Left ventricle myocardium superior (tissue), 1 donor: ENCODE measurements around the gene STAMBP. TPM values are rescaled to one million over a fixed set of nuclear protein-coding genes. Genes with fewer than 3 reads are reported as not detected.
"Not testable (repeated sequence)": the region's sequence is repeated elsewhere in the genome, so short reads cannot be mapped to it uniquely, and the experiment has no call there.

Source experiments
- ATAC-seq: fragments of 200-7000 bp; cut with Tn5 transposase; one replicate; pipeline ENCODE4 v1.9.1; 2020; ENCODE audit warnings: mild to moderate bottlenecking, moderate library complexity
- DNase-seq: peaks from one replicate; pipeline ENCODE4 v3.0.0-alpha.2; 2020
- intact Hi-C: fragments of 100-400 bp; cut with micrococcal nuclease; formaldehyde crosslinking; loops from one replicate; pipeline ENCODE4 v1.11.0; 2022
- long read RNA-seq: library from polyadenylated mRNA; unstranded; transcript quantifications from one replicate; pipeline ENCODE4 v2.0.0, GENCODE V29; 2021
- total RNA-seq: library from RNA; stranded (reverse); fragmentation: NEBNext Ultra II Directional; extraction: Animal tissue kit (Norgen Biotek cat#: 25700); gene quantifications from one replicate; pipeline ENCODE4 v1.2.1, GENCODE V29; 2021
- donor health status: DM: no; HTN: yes; CAD: no; lungs with severe emphysema.

Gene STAMBP
- 27.2 TPM for total RNA-seq
- long read RNA-seq, full-length matches to known transcripts = 19 of 33 reads
- long read RNA-seq, partial matches to known transcripts = 6 of 33 reads
- long read RNA-seq, other reads (novel, unspliced or antisense) = 8 of 33 reads

DNA sequence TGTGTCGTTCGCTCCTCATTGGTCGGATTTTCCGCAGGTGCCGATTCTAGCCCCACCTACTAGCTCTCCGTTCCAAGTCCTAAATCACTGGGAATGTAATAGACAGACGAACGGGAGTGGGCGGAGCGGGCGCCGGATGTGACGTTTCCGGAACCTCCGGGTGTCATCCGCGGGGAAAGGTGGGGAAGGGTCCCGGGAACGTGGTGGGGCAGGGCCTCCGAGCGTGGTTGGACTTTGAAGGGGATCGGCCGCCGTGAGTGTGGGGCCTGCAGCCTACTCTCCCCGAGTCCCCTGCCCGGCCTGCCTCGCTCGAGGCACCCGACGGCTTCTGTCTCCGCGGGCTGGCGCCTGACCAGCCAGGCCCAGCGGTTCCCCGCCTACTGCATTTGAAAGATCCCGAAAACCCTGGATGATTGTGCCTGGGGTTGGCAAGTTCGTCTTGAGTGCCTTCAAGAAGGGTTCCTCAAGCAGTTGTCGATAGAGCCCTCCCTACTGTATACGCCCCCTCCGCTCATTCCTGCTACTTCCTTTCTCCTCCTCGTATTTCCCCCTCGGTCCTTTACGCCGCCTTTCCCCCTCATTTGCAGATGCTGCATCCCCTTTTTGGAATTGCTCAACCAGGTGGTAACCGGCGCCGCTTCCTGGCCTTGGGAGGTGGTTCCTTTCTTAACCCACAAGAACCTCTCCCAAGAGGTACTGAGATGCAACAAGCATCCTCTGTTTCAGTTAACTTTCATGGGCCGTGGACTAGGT, at the start of gene STAMBP:
TSS of gene STAMBP (plus strand) at position 144 of the 753 bp plus-strand sequence. CDS start 1,896 bp downstream, outside the sequence.
- ATAC-seq = peak; percentile 99
- DNase-seq = peak; percentile 97
- intact Hi-C loops = no loop called here

DNA sequence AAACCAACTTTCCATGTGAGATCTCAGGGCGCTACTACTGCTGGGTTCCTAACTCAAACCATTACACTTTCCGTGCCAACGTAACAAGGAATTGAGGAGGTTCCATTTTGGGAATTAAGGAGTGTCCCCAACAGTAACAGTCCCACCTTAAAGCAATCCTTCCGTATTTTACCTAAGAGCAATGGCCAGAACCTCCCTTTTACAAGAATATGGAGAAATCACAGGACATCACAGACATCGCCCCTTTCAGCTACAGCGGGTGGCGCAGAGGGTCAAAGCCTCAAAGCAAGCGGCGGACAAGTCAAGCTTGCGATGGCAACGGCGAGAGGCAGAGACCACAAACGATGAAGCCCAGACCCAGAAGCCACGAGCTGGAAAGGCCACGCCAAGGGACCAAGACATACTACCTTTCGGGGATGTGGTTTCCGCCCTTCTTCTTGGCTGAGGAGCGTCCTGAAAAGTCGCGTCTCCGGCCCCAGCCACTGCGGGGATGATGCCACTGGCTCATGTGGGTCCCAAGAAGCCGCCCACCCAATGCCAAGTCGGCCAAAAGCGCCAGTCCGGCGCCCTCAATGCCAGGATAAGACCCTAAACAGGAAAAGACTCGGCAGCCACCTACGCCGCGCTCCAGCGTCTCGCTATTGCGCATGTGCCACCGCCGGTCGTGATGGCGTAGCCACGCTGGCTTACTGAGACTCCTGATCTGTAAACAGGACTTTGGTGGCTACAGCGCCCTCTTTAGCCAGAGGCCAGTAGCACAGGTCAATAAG, 49.1 kb upstream of the STAMBP start, which contains the start of gene DUSP11:
TSS of gene DUSP11 (minus strand) at position 637 of the 770 bp plus-strand sequence. CDS start at position 508, 129 bp downstream.
- DNase-seq (peak; percentile 97), ATAC-seq (peak; percentile 100)
- intact Hi-C loops = no loop called here

- intact Hi-C loops = no loop called here
- DNase-seq (no peak), ATAC-seq (no peak)
Observed at GRCh38 chr2:73780237-73780582, 48.6 kb upstream of the STAMBP start.

GRCh38 chr2:73783402-73783801, 45.4 kb upstream of the STAMBP start:
- ATAC-seq, intact Hi-C loops, DNase-seq: not testable (repeated sequence)

GRCh38 chr2:73783883-73784282, 44.9 kb upstream of the STAMBP start, which contains the start of gene C2orf78:
C2orf78 (plus strand) TSS chr2:73784183; CDS start chr2:73784310, 127 bp downstream.
- DNase-seq, ATAC-seq, intact Hi-C loops: not testable (repeated sequence)

- no peak for DNase-seq
- no peak for ATAC-seq
Observed at GRCh38 chr2:73811878-73812277, 16.9 kb upstream of the STAMBP start.

GRCh38 chr2:73812635-73813034, 16.1 kb upstream of the STAMBP start:
- DNase-seq = no peak
- intact Hi-C loops = no loop called here
- no peak for ATAC-seq

More at GRCh38 chr2:73811878-73812277, 16.9 kb upstream of the STAMBP start:
- intact Hi-C loops = no loop called here

DNA sequence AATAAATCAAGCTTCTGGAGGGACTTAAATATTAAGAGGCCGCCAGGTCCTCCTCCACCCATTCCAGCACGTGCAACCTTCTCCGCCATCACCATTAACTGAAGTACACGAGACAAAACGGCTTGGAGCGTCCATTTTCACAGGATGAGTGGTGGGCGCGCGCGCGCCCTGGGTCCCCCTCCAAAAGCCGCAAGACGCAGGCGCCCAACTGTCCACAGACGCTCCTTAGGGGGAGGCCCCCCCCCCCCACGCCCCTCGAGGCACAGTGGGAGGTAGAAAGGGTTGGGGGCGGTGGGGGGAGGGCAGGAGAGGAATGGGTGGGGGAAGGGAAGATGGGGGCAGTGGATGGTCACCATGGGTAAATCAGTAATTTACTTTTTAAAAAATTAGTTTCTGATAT, 10.5 kb upstream of the STAMBP start:
- no peak for DNase-seq
- intact Hi-C loops = no loop called here
- ATAC-seq = no peak

DNA sequence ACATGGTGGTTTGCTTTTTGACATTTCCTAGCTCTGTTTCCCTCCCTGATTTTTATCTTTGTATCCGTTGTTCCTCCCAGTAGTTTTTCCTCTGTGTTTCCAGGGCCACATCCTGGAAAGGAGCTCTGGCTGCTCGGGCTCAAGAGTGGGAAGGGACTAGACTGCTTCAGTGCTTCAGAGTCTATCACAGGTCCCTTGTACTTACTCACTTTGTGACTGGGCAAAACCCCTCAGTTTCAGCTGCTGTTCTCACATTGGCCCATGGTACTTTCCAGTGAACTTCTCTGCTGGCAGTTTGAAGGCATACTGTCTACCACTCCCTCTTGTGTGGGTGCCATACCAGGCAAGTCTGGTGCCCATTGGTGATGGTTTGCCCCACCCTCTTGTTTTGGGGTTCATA, 7.5 kb upstream of the STAMBP start:
- ATAC-seq = no peak
- intact Hi-C loops = no loop called here

DNA sequence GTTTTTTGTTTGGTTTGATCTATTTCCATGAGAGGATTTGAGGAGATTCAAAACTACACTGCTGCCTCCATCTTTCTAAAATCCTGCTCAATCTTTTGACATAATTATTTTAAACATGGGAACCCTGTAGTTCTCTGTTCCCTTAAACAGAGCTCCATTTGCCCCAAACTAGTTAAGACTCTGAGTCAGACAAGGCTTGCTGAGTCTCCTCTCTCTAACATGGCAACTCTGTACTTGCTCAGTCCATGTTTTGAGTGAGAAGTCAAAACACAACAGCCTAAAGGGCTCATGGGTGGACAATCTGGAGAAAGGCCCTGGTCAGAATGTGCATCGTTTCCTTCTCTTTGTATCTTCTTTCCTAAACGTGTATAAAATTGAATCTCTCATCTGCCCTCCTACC, 7.1 kb upstream of the STAMBP start:
- no peak for ATAC-seq
- intact Hi-C loops = no loop called here
- DNase-seq = no peak

More for the DNA sequence above, 7.5 kb upstream of the STAMBP start:
- no peak for DNase-seq

- intact Hi-C loops = no loop called here
- ATAC-seq = no peak
Observed at GRCh38 chr2:73822276-73822675, 6.5 kb upstream of the STAMBP start.

GRCh38 chr2:73822991-73823390, 5.8 kb upstream of the STAMBP start:
- intact Hi-C loops = no loop called here
- no peak for ATAC-seq

More at GRCh38 chr2:73822276-73822675, 6.5 kb upstream of the STAMBP start:
- no peak for DNase-seq

DNA sequence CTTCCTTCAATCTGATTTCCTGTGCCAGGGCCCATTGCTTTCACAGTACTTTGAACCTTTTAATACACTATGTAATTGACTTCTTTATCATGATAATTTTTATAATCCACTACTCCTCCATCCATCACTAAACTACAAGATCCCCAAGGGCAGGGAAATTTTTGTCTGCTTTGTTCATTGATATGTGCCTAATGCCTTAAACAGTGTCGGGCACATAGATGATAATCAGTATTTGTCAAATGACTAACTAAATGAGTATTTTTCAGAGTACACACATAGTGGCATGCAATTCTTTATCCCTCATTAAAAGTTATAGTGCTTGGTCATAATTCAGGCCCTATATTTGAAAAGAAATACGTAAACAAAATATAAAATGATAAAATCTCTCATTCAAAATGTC, 5.3 kb upstream of the STAMBP start:
- ATAC-seq = no peak
- no peak for DNase-seq
- intact Hi-C loops = no loop called here

More at GRCh38 chr2:73822991-73823390, 5.8 kb upstream of the STAMBP start:
- DNase-seq = no peak

DNA sequence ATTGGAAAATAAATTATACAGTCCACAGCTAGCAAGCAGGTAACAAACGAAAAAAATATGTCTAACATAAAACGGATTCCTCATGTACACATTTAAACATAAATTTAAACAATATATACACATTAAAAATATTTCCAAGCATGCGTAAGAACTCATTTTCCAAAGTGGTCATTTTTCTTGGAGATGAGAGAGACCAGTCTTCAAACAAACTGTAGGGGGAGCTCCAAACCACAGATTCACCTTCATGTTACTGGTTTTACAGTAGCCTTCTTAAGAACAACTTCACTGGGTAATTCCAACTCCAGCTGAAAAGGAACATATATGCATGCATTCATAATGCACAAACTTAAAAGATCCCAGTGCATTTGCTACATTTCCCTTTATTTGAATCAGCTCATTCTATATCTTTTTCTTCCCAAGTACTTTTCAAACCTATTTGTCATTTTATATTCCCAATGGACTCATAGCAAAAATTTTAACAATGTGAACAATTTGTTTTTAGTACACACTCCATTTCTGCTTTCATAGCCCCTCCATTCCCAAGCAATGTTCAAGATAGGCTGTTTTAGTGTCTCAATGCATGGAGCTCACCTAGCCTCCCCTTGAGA, 4.7 kb upstream of the STAMBP start:
- no peak for ATAC-seq
- DNase-seq = no peak
- intact Hi-C loops = no loop called here

- ATAC-seq = no peak
- intact Hi-C loops = no loop called here
- no peak for DNase-seq
Observed at GRCh38 chr2:73825408-73825807, 3.4 kb upstream of the STAMBP start.

- DNase-seq = no peak
- intact Hi-C loops = no loop called here
- no peak for ATAC-seq
Observed at GRCh38 chr2:73827018-73827417, 1.7 kb upstream of the STAMBP start.

GRCh38 chr2:73827660-73828388, 937 bp upstream of the STAMBP start:
- no peak for DNase-seq
- intact Hi-C loops = no loop called here
- no peak for ATAC-seq

- ATAC-seq (peak; percentile 13), DNase-seq (no peak)
- intact Hi-C loops = no loop called here
Observed at GRCh38 chr2:73828389-73828817, 358 bp upstream of the STAMBP start.

DNA sequence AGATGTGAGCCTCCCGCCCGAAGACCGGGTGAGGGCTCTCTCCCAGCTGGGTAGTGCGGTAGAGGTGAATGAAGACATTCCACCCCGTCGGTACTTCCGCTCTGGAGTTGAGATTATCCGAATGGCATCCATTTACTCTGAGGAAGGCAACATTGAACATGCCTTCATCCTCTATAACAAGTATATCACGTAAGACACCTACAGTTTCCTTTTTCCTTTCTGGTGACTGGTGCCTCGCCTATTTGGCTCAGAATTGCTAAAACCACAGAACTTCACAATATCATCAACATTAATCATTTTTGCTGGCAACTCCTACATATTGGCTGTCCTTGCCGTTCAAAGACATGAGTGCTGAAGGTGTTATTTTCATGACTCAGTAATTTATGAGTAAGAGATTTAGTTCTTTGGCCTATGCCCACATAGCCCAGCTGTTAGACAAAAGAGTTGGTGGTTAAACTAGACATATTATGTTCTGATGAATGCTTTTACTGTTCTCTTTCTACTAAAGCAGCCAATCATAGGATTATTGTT, 2.2 kb downstream of the STAMBP start:
- no peak for ATAC-seq

More for the DNA sequence above, 2.2 kb downstream of the STAMBP start:
- no peak for DNase-seq
- intact Hi-C loops = no loop called here
